Astrocyte of the cerebellum (primary cell): Measurements from ENCODE around the gene CLEC4F.

Experiments
- DNase-seq: peaks from one replicate; pipeline ENCODE4 v3.0.0-alpha.2; 2011; ENCODE audit warnings: low read depth
- H3K4me3 ChIP-seq: 2 replicates; pipeline ENCODE4 v1.5.1; 2011; ENCODE audit warnings: mild to moderate bottlenecking, low read depth, low read length, moderate library complexity
- CTCF ChIP-seq: IDR thresholded peaks from 2 replicates; pipeline ENCODE4 v1.5.1; 2012; ENCODE audit warnings: low read length, low read depth, moderate library complexity, mild to moderate bottlenecking; ENCODE audit errors: missing control alignments
- in situ Hi-C: cut with HindIII; loops from 2 replicates; pipeline ENCODE4 v1.10.0; 2017; ENCODE audit warnings: low sequenced_read_pairs

The CLEC4F gene

GRCh38 chr2:70828914-70829824 is 8.8 kb upstream of the CLEC4F start:
- TF ChIP-seq CTCF = no peak
- H3K4me3 ChIP-seq = no peak overlapping the region
- in situ Hi-C loops = loop anchor here (5.0 kb wide), 1 partner anchor 33 kb away; no protein-coding TSS in a partner anchor
- DNase-seq = no peak

- no peak for DNase-seq
- in situ Hi-C loops = loop anchor here (5.0 kb wide), 1 partner anchor 34 kb away; no protein-coding TSS in a partner anchor
- TF ChIP-seq CTCF = no peak
- no peak overlapping the region for H3K4me3 ChIP-seq
These were observed 7.7 kb upstream of the CLEC4F start for GRCh38 chr2:70828115-70828514.

GRCh38 chr2:70827388-70827787 is 7.0 kb upstream of the CLEC4F start:
- no peak for DNase-seq
- in situ Hi-C loops = loop anchor here (5.0 kb wide), 1 partner anchor 35 kb away; no protein-coding TSS in a partner anchor
- no peak overlapping the region for H3K4me3 ChIP-seq
- no peak for TF ChIP-seq CTCF

GRCh38 chr2:70826696-70827350 is 6.4 kb upstream of the CLEC4F start:
- no peak overlapping the region for H3K4me3 ChIP-seq
- in situ Hi-C loops = loop anchor here (5.0 kb wide), 1 partner anchor 35 kb away; no protein-coding TSS in a partner anchor
- DNase-seq = no peak
- no peak for TF ChIP-seq CTCF

GRCh38 chr2:70823249-70823648 is 2.9 kb upstream of the CLEC4F start:
- TF ChIP-seq CTCF = no peak
- DNase-seq = no peak
- H3K4me3 ChIP-seq = no peak overlapping the region
- in situ Hi-C loops = no loop called here

- no peak overlapping the region for H3K4me3 ChIP-seq
- in situ Hi-C loops = no loop called here
- no peak for DNase-seq
- TF ChIP-seq CTCF = no peak
These were observed 2.4 kb upstream of the CLEC4F start for GRCh38 chr2:70822843-70823242.
